Nephron (organoid): ENCODE results near the gene TRPM2.

Source experiments
- H3K27ac Mint-ChIP-seq, 3 experiments: 2 replicates each; pipeline ENCODE4 v1.8.0; 2020; ENCODE audit warnings: mixed read lengths in 3 of 3, mild to moderate bottlenecking in 2 of 3, moderate library complexity in 1 of 3
- H3K27me3 Mint-ChIP-seq: 2 replicates; pipeline ENCODE4 v1.8.0; 2021; ENCODE audit warnings: low read depth, mild to moderate bottlenecking, moderate library complexity, mixed read lengths
- H3K36me3 Mint-ChIP-seq: 2 replicates; pipeline ENCODE4 v1.8.0; 2020; ENCODE audit warnings: low read depth, mixed read lengths
- H3K4me1 Mint-ChIP-seq: 2 replicates; pipeline ENCODE4 v1.8.0; 2020; ENCODE audit warnings: mixed read lengths
- H3K4me3 Mint-ChIP-seq, 3 experiments: 2 replicates each; pipeline ENCODE4 v1.8.0; 2020; ENCODE audit warnings: mild to moderate bottlenecking in 3 of 3, mixed read lengths in 3 of 3, moderate library complexity in 2 of 3
- H3K9me3 Mint-ChIP-seq: 2 replicates; pipeline ENCODE4 v1.8.0; 2020; ENCODE audit warnings: mixed read lengths
- TF ChIP-seq, protein P1 (sequence below), 3 experiments: fragments of 200-600 bp; sonication (generic); IDR thresholded peaks; one replicate each; pipeline ENCODE4 v1.5.0; 2021; ENCODE audit warnings: antibody characterized with exemption in 3 of 3; ENCODE audit not compliant: unreplicated experiment in 3 of 3

Gene TRPM2

GRCh38 chr21:44344541-44345183 lies 8.8 kb upstream of the TRPM2 start:
- Mint-ChIP-seq H3K4me3 (no peak overlapping the region), H3K36me3 (no peaks in the 10 kb centered on the region), H3K9me3 (no peaks in the 10 kb centered on the region), H3K27ac (peak overlapping the region in 1 of 3 experiments; percentile 31), H3K4me1 (peaks cover 7% of the 10 kb centered on the region), H3K27me3 (peaks cover 8% of the 10 kb centered on the region)
- TF ChIP-seq, protein P1, sequence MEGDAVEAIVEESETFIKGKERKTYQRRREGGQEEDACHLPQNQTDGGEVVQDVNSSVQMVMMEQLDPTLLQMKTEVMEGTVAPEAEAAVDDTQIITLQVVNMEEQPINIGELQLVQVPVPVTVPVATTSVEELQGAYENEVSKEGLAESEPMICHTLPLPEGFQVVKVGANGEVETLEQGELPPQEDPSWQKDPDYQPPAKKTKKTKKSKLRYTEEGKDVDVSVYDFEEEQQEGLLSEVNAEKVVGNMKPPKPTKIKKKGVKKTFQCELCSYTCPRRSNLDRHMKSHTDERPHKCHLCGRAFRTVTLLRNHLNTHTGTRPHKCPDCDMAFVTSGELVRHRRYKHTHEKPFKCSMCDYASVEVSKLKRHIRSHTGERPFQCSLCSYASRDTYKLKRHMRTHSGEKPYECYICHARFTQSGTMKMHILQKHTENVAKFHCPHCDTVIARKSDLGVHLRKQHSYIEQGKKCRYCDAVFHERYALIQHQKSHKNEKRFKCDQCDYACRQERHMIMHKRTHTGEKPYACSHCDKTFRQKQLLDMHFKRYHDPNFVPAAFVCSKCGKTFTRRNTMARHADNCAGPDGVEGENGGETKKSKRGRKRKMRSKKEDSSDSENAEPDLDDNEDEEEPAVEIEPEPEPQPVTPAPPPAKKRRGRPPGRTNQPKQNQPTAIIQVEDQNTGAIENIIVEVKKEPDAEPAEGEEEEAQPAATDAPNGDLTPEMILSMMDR (IDR thresholded peaks at IDR 0.05; ENCODE audit: unreplicated experiment in 3 of 3), result no peak

DNA sequence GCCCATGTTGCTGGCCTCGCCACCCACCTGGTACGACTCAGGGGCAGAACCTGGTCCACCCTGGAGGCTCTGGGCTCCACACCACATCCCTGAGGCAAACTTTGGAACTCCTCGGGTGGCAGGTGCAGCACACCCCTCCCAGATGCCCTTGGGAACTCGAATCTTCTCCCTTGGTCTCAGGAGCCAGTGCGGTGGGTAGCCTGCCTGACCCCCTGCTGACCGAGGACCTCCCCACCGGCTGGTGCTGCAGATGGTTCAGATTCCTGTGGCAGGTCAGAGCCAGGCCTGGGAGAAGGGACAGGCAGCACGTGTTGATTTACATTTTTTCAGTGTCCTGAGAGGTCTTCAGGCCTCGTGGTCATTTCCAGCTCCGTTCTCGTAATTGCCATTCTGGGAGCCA lies 7.9 kb upstream of the TRPM2 start:
- TF ChIP-seq, protein P1 (IDR thresholded peaks at IDR 0.05; ENCODE audit: unreplicated experiment in 3 of 3), result no peak
- peaks cover 2% of the 10 kb centered on the region for H3K4me1 Mint-ChIP-seq
- no peaks in the 10 kb centered on the region for H3K36me3 Mint-ChIP-seq
- peaks cover 8% of the 10 kb centered on the region for H3K27me3 Mint-ChIP-seq
- H3K27ac Mint-ChIP-seq, result no peak overlapping the region
- H3K9me3 Mint-ChIP-seq, result no peaks in the 10 kb centered on the region
- no peak overlapping the region for H3K4me3 Mint-ChIP-seq

DNA sequence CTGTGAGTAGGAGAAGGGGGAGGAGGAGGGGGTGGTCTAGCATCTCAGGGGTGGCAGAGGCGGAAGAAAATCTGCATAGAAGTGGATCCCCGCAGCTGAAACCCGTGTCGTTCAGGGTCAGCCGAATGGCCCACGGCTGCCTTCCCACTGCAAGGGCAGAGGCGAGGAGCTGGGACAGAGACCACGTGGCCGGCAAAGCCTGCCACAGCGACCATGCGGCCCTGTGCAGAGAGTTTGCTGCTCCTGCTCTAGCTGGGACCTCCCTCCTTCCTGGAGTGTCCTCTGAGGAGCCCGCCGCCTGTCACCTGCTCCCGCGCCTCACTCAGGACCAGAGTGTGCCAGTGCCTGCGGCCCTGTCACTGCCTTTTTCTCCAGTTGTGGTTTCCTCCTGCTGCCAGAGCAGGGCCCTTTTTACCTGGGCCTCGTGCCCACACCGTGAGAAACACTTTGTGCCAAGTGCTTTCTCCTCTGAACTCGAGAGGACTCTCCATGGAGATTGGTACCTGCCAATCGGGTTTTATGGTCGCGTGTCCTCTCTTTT lies 5.4 kb upstream of the TRPM2 start:
- Mint-ChIP-seq H3K9me3 (no peaks in the 10 kb centered on the region), H3K4me3 (no peak overlapping the region), H3K27ac (no peak overlapping the region), H3K36me3 (no peaks in the 10 kb centered on the region), H3K27me3 (peaks cover 4% of the 10 kb centered on the region), H3K4me1 (no peaks in the 10 kb centered on the region)
- TF ChIP-seq, protein P1 (IDR thresholded peaks at IDR 0.05; ENCODE audit: unreplicated experiment in 3 of 3), result no peak

- Mint-ChIP-seq H3K27me3 (peaks cover 3% of the 10 kb centered on the region), H3K27ac (no peak overlapping the region), H3K36me3 (no peaks in the 10 kb centered on the region), H3K4me3 (no peak overlapping the region), H3K9me3 (no peaks in the 10 kb centered on the region), H3K4me1 (no peaks in the 10 kb centered on the region)
- TF ChIP-seq, protein P1 (IDR thresholded peaks at IDR 0.05; ENCODE audit: unreplicated experiment in 3 of 3), result no peak
These were observed 4.6 kb upstream of the TRPM2 start for GRCh38 chr21:44348861-44349260.

- Mint-ChIP-seq H3K9me3 (no peaks in the 10 kb centered on the region), H3K27me3 (no peaks in the 10 kb centered on the region), H3K4me3 (no peak overlapping the region), H3K4me1 (peaks cover 3% of the 10 kb centered on the region), H3K36me3 (no peaks in the 10 kb centered on the region), H3K27ac (no peak overlapping the region)
- TF ChIP-seq, protein P1 (IDR thresholded peaks at IDR 0.05; ENCODE audit: unreplicated experiment in 3 of 3), result no peak
These were observed 4.0 kb upstream of the TRPM2 start for GRCh38 chr21:44349416-44349846.
